CD14-positive monocyte (primary cell): ENCODE measurements around the gene C11orf42. TPM values are rescaled to one million over a fixed set of nuclear protein-coding genes. Genes with fewer than 3 reads are reported as not detected.

Experiments used
- DNase-seq, 3 donors: peaks; one replicate each; pipeline ENCODE4 v3.0.0-alpha.2; 2011 to 2022
- H2AFZ ChIP-seq: 2 replicates; pipeline ENCODE4 v1.6.0; 2012; ENCODE audit warnings: mild to moderate bottlenecking, low read depth, low read length, inconsistent platforms; ENCODE audit not compliant: insufficient read depth, poor library complexity, severe bottlenecking
- H3K27ac ChIP-seq, 2 donors: 1 replicate in 1 of 2; 2 replicates in 1 of 2; pipeline ENCODE4 v1.5.1; 2012 to 2013; ENCODE audit warnings: low read length in 2 of 2, control low read depth in 1 of 2, inconsistent platforms in 1 of 2, low read depth in 1 of 2, mild to moderate bottlenecking in 1 of 2
- H3K27me3 ChIP-seq, 2 donors: one replicate each; pipeline versions ENCODE4 v1.6.0 to v1.6.1; 2011 to 2013; ENCODE audit warnings: low read length in 2 of 2; ENCODE audit not compliant: control insufficient read depth in 2 of 2, insufficient read depth in 2 of 2
- H3K36me3 ChIP-seq, 2 donors: replicated peaks in 1 of 2; 1 replicate in 1 of 2; 2 replicates in 1 of 2; pipeline versions ENCODE4 v1.5.1 to v1.6.1; 2012 to 2013; ENCODE audit warnings: low read length in 2 of 2, control low read depth in 1 of 2, inconsistent platforms in 1 of 2, mild to moderate bottlenecking in 1 of 2; ENCODE audit not compliant: insufficient read depth in 2 of 2, control insufficient read depth in 1 of 2
- H3K4me1 ChIP-seq, 2 donors: 1 replicate in 1 of 2; 2 replicates in 1 of 2; pipeline versions ENCODE4 v1.5.1 to v1.6.1; 2012 to 2013; ENCODE audit warnings: low read length in 2 of 2, control low read depth in 1 of 2, inconsistent platforms in 1 of 2, mild to moderate bottlenecking in 1 of 2, moderate library complexity in 1 of 2; ENCODE audit not compliant: insufficient read depth in 2 of 2, control insufficient read depth in 1 of 2
- H3K4me2 ChIP-seq: replicated peaks from 2 replicates; pipeline ENCODE3; 2012; ENCODE audit warnings: low read length, moderate library complexity, mild to moderate bottlenecking; ENCODE audit not compliant: poor library complexity, severe bottlenecking; ENCODE audit errors: extremely low read depth
- H3K4me3 ChIP-seq, 3 experiments: fragments of 200-600 bp in 1 of 3; sonication (generic) in 1 of 3; replicated peaks in 1 of 3; 1 replicate in 2 of 3; 2 replicates in 1 of 3; pipeline ENCODE4 v1.5.1; 2011 to 2013; ENCODE audit warnings: low read length in 3 of 3, mild to moderate bottlenecking in 3 of 3, control low read depth in 2 of 3, low read depth in 2 of 3, inconsistent platforms in 1 of 3, moderate library complexity in 1 of 3
- H3K79me2 ChIP-seq: 2 replicates; pipeline ENCODE4 v1.6.0; 2012; ENCODE audit warnings: mild to moderate bottlenecking, control low read depth, inconsistent platforms, low read length, moderate library complexity; ENCODE audit not compliant: insufficient read depth
- H3K9ac ChIP-seq: 2 replicates; pipeline ENCODE4 v1.6.0; 2017; ENCODE audit warnings: low read length, mild to moderate bottlenecking; ENCODE audit not compliant: insufficient read depth, poor library complexity, severe bottlenecking
- H3K9me3 ChIP-seq, 2 donors: replicated peaks in 1 of 2; 1 replicate in 1 of 2; 2 replicates in 1 of 2; pipeline versions ENCODE4 v1.5.1 to v1.6.1; 2012 to 2013; ENCODE audit warnings: low read length in 2 of 2, control low read depth in 1 of 2; ENCODE audit not compliant: control insufficient read depth in 1 of 2, insufficient read depth in 1 of 2
- H4K20me1 ChIP-seq: 2 replicates; pipeline ENCODE4 v1.6.0; 2012; ENCODE audit warnings: mild to moderate bottlenecking, low read length, control low read depth, moderate library complexity; ENCODE audit not compliant: insufficient read depth
- H3K27ac Mint-ChIP-seq, 7 donors: one replicate each; pipeline ENCODE4 v1.8.0; 2020; ENCODE audit warnings: mild to moderate bottlenecking in 7 of 7, mixed read lengths in 7 of 7, moderate library complexity in 6 of 7, inconsistent platforms in 2 of 7
- H3K27me3 Mint-ChIP-seq, 3 donors: one replicate each; pipeline ENCODE4 v1.8.0; 2021 to 2022; ENCODE audit warnings: low read depth in 3 of 3, mild to moderate bottlenecking in 3 of 3, mixed read lengths in 3 of 3, moderate library complexity in 3 of 3, inconsistent platforms in 1 of 3
- H3K36me3 Mint-ChIP-seq, 2 donors: one replicate each; pipeline ENCODE4 v1.8.0; 2020; ENCODE audit warnings: mixed read lengths in 2 of 2, inconsistent platforms in 1 of 2, mild to moderate bottlenecking in 1 of 2
- H3K4me1 Mint-ChIP-seq: one replicate; pipeline ENCODE4 v1.8.0; 2020; ENCODE audit warnings: mild to moderate bottlenecking, mixed read lengths
- H3K4me3 Mint-ChIP-seq, 2 donors: one replicate each; pipeline ENCODE4 v1.8.0; 2020; ENCODE audit warnings: mild to moderate bottlenecking in 2 of 2, mixed read lengths in 2 of 2, moderate library complexity in 1 of 2
- H3K9me3 Mint-ChIP-seq, 7 donors: one replicate each; pipeline ENCODE4 v1.8.0; 2020 to 2022; ENCODE audit warnings: mixed read lengths in 7 of 7, mild to moderate bottlenecking in 6 of 7, moderate library complexity in 6 of 7, inconsistent platforms in 2 of 7
- WGBS: methylation state at CpG from one replicate; pipeline ENCODE4 v1.1.5; 2013; ENCODE audit warnings: missing lambda C conversion rate; ENCODE audit not compliant: insufficient coverage; 5-methylcytosine and 5-hydroxymethylcytosine counted together
- intact Hi-C, 2 donors: fragments of 100-400 bp; cut with micrococcal nuclease; formaldehyde crosslinking; loops; one replicate each; pipeline versions ENCODE4 v1.15.0 to v1.15.1; 2023
- polyA plus RNA-seq, 3 donors: library from polyadenylated mRNA; depleted of rRNA in 1 of 3; unstranded in 2 of 3; stranded (reverse) in 1 of 3; fragments of 300-500 nt in 2 of 3; fragments of >200 nt in 1 of 3; fragmentation: Illumina TruSeq in 2 of 3; gene quantifications; 1 replicate in 2 of 3; 2 replicates in 1 of 3; pipeline ENCODE4 v1.2.3, GENCODE V29; 2012 to 2021
- TF ChIP-seq, protein P1 (sequence below): fragments of 200-600 bp; IDR thresholded peaks from one replicate; pipeline ENCODE4 v1.8.0; 2022; ENCODE audit warnings: antibody characterized with exemption, mild to moderate bottlenecking

C11orf42 gene
- polyA plus RNA-seq, 3 donors = not detected

DNA sequence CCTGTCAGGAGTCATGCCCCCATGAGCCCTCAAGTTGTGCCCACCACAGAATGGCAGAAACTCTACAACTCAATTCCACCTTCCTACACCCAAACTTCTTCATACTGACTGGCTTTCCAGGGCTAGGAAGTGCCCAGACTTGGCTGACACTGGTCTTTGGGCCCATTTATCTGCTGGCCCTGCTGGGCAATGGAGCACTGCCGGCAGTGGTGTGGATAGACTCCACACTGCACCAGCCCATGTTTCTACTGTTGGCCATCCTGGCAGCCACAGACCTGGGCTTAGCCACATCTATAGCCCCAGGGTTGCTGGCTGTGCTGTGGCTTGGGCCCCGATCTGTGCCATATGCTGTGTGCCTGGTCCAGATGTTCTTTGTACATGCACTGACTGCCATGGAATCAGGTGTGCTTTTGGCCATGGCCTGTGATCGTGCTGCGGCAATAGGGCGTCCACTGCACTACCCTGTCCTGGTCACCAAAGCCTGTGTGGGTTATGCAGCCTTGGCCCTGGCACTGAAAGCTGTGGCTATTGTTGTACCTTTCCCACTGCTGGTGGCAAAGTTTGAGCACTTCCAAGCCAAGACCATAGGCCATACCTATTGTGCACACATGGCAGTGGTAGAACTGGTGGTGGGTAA lies 6.1 kb upstream of the C11orf42 start, which contains the start of gene OR52W1:
Gene OR52W1 (plus strand): TSS at position 51 of the 637 bp plus-strand sequence. CDS start 0 bp downstream, at position 51.
- Histone ChIP-seq H3K27me3 (no peaks in the 10 kb centered on the region), H3K27ac (peak within 1 kb of the TSS; percentile 95 to 100), H3K4me2 (no peak within 1 kb of the TSS), H3K36me3 (no peaks in the 10 kb centered on the region), H3K4me1 (peaks cover 57 to 77% of the 10 kb centered on the region in 2 donors), H3K4me3 (no peak within 1 kb of the TSS), H2AFZ (no peak within 1 kb of the TSS), H3K79me2 (peaks cover 18% of the 10 kb centered on the region), H3K9ac (no peak within 1 kb of the TSS), H3K9me3 (no peaks in the 10 kb centered on the region), H4K20me1 (no peaks in the 10 kb centered on the region)
- WGBS = 96% methylated on average over 5 of the region's 5 CpGs
- TF ChIP-seq, protein P1, sequence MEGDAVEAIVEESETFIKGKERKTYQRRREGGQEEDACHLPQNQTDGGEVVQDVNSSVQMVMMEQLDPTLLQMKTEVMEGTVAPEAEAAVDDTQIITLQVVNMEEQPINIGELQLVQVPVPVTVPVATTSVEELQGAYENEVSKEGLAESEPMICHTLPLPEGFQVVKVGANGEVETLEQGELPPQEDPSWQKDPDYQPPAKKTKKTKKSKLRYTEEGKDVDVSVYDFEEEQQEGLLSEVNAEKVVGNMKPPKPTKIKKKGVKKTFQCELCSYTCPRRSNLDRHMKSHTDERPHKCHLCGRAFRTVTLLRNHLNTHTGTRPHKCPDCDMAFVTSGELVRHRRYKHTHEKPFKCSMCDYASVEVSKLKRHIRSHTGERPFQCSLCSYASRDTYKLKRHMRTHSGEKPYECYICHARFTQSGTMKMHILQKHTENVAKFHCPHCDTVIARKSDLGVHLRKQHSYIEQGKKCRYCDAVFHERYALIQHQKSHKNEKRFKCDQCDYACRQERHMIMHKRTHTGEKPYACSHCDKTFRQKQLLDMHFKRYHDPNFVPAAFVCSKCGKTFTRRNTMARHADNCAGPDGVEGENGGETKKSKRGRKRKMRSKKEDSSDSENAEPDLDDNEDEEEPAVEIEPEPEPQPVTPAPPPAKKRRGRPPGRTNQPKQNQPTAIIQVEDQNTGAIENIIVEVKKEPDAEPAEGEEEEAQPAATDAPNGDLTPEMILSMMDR = no peak
- H3K4me3 Mint-ChIP-seq = no peak within 1 kb of the TSS
- peaks cover 29 to 53% of the 10 kb centered on the region in 2 donors for H3K36me3 Mint-ChIP-seq
- peaks cover 0 to 7% (median 2%) of the 10 kb centered on the region in 7 donors for H3K9me3 Mint-ChIP-seq
- H3K27ac Mint-ChIP-seq = peak within 1 kb of the TSS; percentile 100
- intact Hi-C loops = loop anchor here in 1 of 2 donors (10.0 kb wide), 1 partner anchor 64 kb away; no protein-coding TSS in a partner anchor
- peaks cover 79% of the 10 kb centered on the region for H3K4me1 Mint-ChIP-seq
- peaks cover 0 to 3% (median 1%) of the 10 kb centered on the region in 3 donors for H3K27me3 Mint-ChIP-seq
- DNase-seq = no peak

DNA sequence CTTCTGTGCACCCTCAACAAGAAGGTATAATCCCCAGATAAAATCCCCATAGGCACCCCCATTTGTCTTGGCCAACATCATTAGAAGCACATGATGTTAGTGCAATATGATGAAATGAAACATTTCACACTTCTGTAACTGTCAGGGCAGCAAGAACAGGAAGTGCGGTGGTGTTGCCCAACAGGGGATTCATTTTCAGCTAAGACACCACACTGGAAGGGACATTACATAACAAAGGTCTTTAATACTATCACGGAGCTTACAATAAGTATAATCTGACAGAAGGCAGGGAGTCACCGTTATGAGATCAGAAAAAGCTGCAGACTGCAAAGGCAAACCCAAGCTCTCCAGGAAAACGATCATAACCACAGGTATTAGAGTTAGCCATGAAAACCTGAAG lies 4.4 kb upstream of the C11orf42 start:
- Mint-ChIP-seq H3K9me3 (peaks cover 0 to 6% (median 2%) of the 10 kb centered on the region in 7 donors), H3K27ac (peak overlapping the region; percentile 100), H3K27me3 (peaks cover 0 to 3% (median 1%) of the 10 kb centered on the region in 3 donors), H3K4me1 (peaks cover 91% of the 10 kb centered on the region), H3K4me3 (peak overlapping the region; percentile 66 to 87), H3K36me3 (peaks cover 38 to 61% of the 10 kb centered on the region in 2 donors)
- Histone ChIP-seq H3K36me3 (peaks cover 0 to 3% of the 10 kb centered on the region in 2 donors), H3K79me2 (peaks cover 19% of the 10 kb centered on the region), H3K27ac (peak overlapping the region; percentile 95 to 100), H3K4me2 (peak overlapping the region; percentile 52), H3K9me3 (no peaks in the 10 kb centered on the region), H3K27me3 (no peaks in the 10 kb centered on the region), H3K9ac (peak overlapping the region; percentile 89), H3K4me1 (peaks cover 72 to 90% of the 10 kb centered on the region in 2 donors), H3K4me3 (peak overlapping the region in 2 of 3 experiments; percentile 40 to 62), H2AFZ (no peak overlapping the region), H4K20me1 (no peaks in the 10 kb centered on the region)
- peak; percentile 98 to 100 (median 99) for DNase-seq
- WGBS = 0% methylated on average over 2 of the region's 4 CpGs
- intact Hi-C loops = loop anchor here (2.0 to 5.0 kb wide), 2 partner anchors 34 to 74 kb away; partner anchors contain the start of gene FHIP1B (in 2 of the 2)
- TF ChIP-seq, protein P1 = no peak
